HG03442 (cell line): ENCODE measurements around the gene VSIG4.
A peak's percentile ranks its signal among the peaks of the same experiment; 100 is the strongest.
"Not testable (repeated sequence)": the region's sequence is repeated elsewhere in the genome, so short reads cannot be mapped to it uniquely, and the experiment has no call there.

Experiments used
- ATAC-seq: cut with Tn5 transposase; IDR thresholded peaks from one replicate; pipeline ENCODE4 v1.9.1; 2021; ENCODE audit warnings: mild to moderate bottlenecking, moderate library complexity; ENCODE audit not compliant: unreplicated experiment

The VSIG4 gene

GRCh38 chrX:66039944-66040343, at the start of gene VSIG4:
VSIG4 (minus strand) TSS chrX:66040080; CDS start chrX:66039998, 82 bp downstream.
- no peak for ATAC-seq

GRCh38 chrX:66076801-66077200, 36.9 kb upstream of the VSIG4 start:
- no peak for ATAC-seq

GRCh38 chrX:66074920-66075879, 35.3 kb upstream of the VSIG4 start:
- no peak for ATAC-seq

GRCh38 chrX:66071126-66071525, 31.2 kb upstream of the VSIG4 start:
- no peak for ATAC-seq

- no peak for ATAC-seq
Measured at GRCh38 chrX:66064261-66064660, 24.4 kb upstream of the VSIG4 start.

GRCh38 chrX:66057019-66057418, 17.1 kb upstream of the VSIG4 start:
- not testable (repeated sequence) for ATAC-seq

GRCh38 chrX:66054978-66055377, 15.1 kb upstream of the VSIG4 start:
- ATAC-seq, result no peak

GRCh38 chrX:66053414-66053813, 13.5 kb upstream of the VSIG4 start:
- ATAC-seq, result no peak

- ATAC-seq, result no peak
Measured at GRCh38 chrX:66051980-66052379, 12.1 kb upstream of the VSIG4 start.

GRCh38 chrX:66050140-66050569, 10.3 kb upstream of the VSIG4 start:
- no peak for ATAC-seq

- ATAC-seq, result no peak
Measured at GRCh38 chrX:66049056-66049455, 9.2 kb upstream of the VSIG4 start.

GRCh38 chrX:66046612-66047235, 6.8 kb upstream of the VSIG4 start:
- ATAC-seq, result peak; percentile 71

- no peak for ATAC-seq
Measured at GRCh38 chrX:66045894-66046293, 6.0 kb upstream of the VSIG4 start.

GRCh38 chrX:66043584-66043983, 3.7 kb upstream of the VSIG4 start:
- no peak for ATAC-seq

GRCh38 chrX:66042307-66043077, 2.6 kb upstream of the VSIG4 start:
- peak; percentile 46 for ATAC-seq

GRCh38 chrX:66038115-66038514, 1.8 kb downstream of the VSIG4 start:
- ATAC-seq, result no peak

GRCh38 chrX:66036231-66036630, 3.6 kb downstream of the VSIG4 start:
- no peak for ATAC-seq

GRCh38 chrX:66035667-66036066, 4.2 kb downstream of the VSIG4 start:
- ATAC-seq, result no peak

- ATAC-seq, result peak; percentile 70
Measured at GRCh38 chrX:66030505-66031317, 9.2 kb downstream of the VSIG4 start.

- ATAC-seq, result no peak
Measured at GRCh38 chrX:66028936-66029335, 10.9 kb downstream of the VSIG4 start.
